ENCODE measurements around the gene LYVE1.

- TF ChIP-seq CTCF (IDR thresholded peaks at IDR 0.05) (no peak), POLR2A (IDR thresholded peaks at IDR 0.05) (no peak)
These were observed 31.1 kb upstream of the LYVE1 start for GRCh38 chr11:10599388-10600175.

All from esophagus squamous epithelium (tissue), 4 donors.